Cardiac fibroblast (primary cell): ENCODE results near the gene IER2.
A peak's percentile ranks its signal among the peaks of the same experiment; 100 is the strongest.
"Not testable (repeated sequence)": the region's sequence is repeated elsewhere in the genome, so short reads cannot be mapped to it uniquely, and the experiment has no call there.

ENCODE experiments used
- DNase-seq, 2 donors: peaks; one replicate each; pipeline versions ENCODE4 v3.0.0 to v3.0.0-alpha.2; 2010; ENCODE audit warnings: low read depth in 2 of 2
- H3K4me3 ChIP-seq, 2 donors: replicated peaks in 1 of 2; 1 replicate in 1 of 2; 2 replicates in 1 of 2; pipeline ENCODE4 v1.5.1; 2011; ENCODE audit warnings: low read depth in 2 of 2, low read length in 2 of 2, mild to moderate bottlenecking in 2 of 2, moderate library complexity in 1 of 2
- TF ChIP-seq, protein P1 (sequence below): IDR thresholded peaks from one replicate; pipeline ENCODE4 v1.5.1; 2011; ENCODE audit warnings: low read depth, mild to moderate bottlenecking, low read length, inconsistent platforms

Gene IER2

DNA sequence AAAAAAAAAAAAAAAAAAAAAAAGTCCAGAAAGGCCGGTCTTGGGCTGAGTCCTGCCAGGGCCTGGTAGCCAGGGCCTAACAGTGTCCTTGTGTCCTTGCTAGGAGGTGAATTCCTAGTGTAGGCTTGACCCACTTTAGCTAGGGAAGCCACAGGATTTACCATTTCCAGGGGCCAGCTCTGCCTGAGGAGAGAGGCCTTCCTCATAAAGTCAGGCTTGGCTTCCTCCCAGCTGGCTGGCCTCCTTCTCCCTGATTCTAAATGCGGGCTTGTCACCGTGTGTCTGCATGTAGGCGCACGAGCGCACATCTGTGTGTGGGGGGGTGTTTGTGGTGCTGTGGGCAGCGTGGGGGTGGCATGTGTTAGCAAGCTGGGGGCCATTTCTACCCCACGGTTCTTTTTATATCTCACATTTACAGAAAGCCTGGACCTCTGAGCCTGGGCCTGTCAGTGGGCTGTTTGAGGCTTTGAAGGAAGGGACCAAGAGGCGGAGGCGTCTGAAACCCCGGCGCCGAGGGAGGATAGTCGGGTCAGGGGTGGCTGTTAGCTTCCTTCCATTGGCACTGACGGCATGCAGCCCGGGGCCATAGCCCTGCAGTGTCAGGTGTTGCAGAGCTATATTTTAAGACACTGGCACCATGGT is 31.7 kb downstream of the IER2 start:
- peak; percentile 55 to 77 for DNase-seq
- TF ChIP-seq, protein P1, sequence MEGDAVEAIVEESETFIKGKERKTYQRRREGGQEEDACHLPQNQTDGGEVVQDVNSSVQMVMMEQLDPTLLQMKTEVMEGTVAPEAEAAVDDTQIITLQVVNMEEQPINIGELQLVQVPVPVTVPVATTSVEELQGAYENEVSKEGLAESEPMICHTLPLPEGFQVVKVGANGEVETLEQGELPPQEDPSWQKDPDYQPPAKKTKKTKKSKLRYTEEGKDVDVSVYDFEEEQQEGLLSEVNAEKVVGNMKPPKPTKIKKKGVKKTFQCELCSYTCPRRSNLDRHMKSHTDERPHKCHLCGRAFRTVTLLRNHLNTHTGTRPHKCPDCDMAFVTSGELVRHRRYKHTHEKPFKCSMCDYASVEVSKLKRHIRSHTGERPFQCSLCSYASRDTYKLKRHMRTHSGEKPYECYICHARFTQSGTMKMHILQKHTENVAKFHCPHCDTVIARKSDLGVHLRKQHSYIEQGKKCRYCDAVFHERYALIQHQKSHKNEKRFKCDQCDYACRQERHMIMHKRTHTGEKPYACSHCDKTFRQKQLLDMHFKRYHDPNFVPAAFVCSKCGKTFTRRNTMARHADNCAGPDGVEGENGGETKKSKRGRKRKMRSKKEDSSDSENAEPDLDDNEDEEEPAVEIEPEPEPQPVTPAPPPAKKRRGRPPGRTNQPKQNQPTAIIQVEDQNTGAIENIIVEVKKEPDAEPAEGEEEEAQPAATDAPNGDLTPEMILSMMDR = no peak
- H3K4me3 ChIP-seq = no peak overlapping the region

DNA sequence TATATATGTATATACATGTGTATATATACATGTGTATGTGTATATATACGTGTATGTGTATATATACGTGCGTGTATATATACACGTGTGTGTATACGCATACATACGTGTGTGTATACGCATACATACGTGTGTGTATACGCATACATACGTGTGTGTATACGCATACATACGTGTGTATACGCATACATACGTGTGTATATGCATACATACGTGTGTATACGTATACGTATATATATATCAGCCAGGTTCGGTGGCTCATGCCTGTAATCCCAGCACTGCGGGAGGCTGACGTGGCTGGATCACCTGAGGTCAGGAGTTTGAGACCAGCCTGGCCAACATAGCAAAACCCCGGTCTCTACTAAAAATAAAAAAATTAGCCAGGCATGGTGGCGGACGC is 34.7 kb downstream of the IER2 start:
- H3K4me3 ChIP-seq, DNase-seq: not testable (repeated sequence)

DNA sequence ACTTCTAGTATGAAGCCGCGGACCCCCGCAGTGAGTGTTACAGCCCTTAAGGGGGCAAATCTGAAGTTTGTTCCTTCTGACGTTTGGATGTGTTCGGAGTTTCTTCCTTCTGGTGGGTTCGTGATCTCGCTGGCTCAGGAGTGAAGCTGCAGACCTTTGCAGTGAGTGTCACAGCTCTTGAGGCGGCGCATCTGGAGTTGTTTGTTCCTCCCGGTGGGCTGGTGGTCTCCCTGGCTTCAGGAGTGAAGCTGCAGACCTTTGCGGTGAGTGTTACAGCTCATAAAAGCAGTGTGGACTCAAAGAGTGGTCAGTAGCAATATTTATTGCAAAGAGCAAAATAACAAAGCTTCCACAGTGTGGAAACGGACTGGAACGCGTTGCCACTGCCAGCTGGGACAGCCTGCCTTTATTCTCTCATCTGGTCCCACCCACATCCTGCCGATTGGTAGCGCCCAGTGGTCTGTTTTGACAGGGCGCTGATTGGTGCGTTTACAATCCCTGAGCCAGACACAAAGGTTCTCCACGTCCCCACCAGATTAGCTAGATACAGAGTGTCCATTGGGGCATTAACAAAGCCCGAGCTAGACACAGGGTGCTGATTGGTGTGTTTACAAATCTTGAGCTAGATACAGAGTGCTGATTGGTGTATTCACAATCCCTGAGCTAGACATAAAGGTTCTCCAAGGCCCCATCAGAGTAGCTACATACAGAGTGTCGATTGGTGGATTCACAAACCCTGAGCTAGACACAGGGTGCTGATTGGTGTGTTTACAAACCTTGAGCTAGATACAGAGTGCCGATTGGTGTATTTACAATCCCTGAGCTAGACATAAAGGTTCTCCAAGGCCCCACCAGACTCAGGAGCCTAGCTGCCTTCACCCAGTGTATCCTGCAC is 35.8 kb downstream of the IER2 start:
- not testable (repeated sequence) for DNase-seq, H3K4me3 ChIP-seq

- H3K4me3 ChIP-seq, DNase-seq: not testable (repeated sequence)
These were observed 36.5 kb downstream of the IER2 start for GRCh38 chr19:13186688-13187087.

- H3K4me3 ChIP-seq = no peak overlapping the region
- no peak for DNase-seq
- TF ChIP-seq, protein P1 = no peak
These were observed 37.2 kb downstream of the IER2 start for GRCh38 chr19:13187419-13187818.

- TF ChIP-seq, protein P1 = no peak
- no peak for DNase-seq
- H3K4me3 ChIP-seq = no peak overlapping the region
These were observed 39.4 kb downstream of the IER2 start for GRCh38 chr19:13189600-13189999.

DNA sequence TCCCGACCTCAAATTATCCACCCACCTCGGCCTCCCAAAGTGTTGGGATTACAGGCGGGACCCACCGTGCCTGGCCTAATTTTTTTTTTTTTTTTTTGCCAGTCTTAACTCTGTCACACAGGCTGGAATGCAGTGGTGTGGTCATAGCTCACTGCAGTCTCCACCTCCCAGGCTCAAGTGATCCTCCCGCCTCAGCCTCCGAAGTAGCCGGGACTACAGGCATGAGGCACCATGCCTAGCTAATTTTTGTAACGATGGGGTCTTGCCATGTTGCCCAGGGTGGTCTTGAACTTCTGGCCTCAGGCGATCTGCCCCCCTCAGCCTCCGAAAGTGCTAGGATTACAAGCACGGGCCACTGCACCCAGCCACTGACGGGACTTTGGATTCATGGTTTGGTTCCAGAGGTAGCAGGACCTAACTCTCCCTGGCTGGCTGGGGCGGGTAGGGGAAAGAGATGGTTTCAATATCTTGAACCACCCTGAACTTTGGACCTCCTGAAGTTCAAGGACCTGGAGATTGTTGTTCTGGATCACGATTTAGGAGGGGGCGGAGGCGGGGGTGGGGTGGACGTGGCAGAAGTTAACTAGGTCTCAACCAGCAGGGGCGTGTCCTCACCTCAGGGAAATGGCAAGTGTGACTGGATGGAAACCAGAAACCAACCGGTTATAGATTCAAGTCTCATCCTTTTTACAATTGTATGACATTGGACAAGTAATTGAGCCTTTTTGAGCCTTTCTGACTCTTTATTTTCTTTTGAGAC is 40.8 kb downstream of the IER2 start:
- TF ChIP-seq, protein P1 = no peak
- no peak overlapping the region for H3K4me3 ChIP-seq
- no peak for DNase-seq

DNA sequence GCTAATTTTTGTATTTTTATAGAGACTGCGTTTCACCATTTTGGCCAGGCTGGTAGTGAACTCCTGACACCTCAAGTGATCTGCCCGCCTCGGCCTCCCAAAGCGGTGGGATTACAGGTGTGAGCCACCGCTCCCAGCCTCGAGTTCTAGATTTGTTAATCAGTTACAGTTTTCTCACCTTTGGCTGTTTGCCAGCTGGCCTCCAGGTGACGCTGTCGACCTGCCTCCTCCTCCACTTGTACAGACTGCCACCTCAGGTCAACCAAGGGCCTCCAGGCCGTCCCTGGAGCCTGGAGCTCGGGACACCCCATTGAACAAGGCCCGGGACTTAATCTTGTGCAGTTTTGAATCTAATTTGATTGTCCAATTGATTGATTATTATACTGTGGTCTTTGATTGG is 45.5 kb downstream of the IER2 start:
- H3K4me3 ChIP-seq = no peak overlapping the region
- TF ChIP-seq, protein P1 = no peak
- DNase-seq = no peak
